Measurements from ENCODE around the gene SPEM3.
"Not testable (repeated sequence)": the region's sequence is repeated elsewhere in the genome, so short reads cannot be mapped to it uniquely, and the experiment has no call there.

Gene SPEM3

DNA sequence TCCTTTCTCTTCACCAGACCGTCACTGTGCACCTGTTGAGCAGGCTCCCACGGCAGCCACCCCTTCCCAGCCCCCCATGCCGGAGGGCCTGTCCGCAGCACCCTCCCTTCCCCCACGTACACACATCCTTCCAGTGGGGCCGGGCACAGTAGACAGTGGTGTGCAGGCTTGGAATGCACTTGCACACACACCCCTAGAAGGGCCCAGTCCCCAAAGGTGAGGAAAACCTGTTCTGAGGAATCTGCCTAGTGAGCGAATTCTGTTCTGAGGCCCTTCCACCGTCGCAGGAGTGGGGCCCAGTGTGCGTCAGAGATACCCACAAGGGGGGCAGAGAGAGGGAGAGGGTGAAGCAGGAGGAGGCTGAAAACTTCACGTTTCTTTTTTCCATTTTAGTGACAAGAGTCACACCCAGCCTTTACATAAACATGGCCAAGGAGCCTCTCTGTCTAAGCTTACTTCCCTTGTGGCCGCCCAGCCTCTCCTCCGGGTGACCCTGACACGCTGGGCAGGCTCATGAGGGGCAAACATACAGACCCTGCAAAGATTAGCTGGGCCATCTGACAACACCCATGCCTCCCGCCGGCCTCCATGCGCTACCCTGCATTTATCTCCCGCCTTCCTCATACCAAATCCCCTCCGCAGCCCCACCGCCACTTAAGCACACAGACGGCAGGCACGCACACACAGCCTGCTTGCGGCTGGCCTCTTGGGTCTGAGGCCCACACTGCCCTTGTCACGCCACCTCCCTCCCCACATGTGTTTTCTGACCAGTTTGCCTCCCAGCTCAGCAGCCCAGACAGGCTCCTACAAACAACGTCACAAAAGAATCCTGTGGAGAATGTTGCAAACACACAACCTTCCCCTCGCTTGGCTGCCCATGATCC is 49.0 kb downstream of the SPEM3 start:
- TF ChIP-seq, protein P1, sequence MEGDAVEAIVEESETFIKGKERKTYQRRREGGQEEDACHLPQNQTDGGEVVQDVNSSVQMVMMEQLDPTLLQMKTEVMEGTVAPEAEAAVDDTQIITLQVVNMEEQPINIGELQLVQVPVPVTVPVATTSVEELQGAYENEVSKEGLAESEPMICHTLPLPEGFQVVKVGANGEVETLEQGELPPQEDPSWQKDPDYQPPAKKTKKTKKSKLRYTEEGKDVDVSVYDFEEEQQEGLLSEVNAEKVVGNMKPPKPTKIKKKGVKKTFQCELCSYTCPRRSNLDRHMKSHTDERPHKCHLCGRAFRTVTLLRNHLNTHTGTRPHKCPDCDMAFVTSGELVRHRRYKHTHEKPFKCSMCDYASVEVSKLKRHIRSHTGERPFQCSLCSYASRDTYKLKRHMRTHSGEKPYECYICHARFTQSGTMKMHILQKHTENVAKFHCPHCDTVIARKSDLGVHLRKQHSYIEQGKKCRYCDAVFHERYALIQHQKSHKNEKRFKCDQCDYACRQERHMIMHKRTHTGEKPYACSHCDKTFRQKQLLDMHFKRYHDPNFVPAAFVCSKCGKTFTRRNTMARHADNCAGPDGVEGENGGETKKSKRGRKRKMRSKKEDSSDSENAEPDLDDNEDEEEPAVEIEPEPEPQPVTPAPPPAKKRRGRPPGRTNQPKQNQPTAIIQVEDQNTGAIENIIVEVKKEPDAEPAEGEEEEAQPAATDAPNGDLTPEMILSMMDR (IDR thresholded peaks at IDR 0.05), result no peak

DNA sequence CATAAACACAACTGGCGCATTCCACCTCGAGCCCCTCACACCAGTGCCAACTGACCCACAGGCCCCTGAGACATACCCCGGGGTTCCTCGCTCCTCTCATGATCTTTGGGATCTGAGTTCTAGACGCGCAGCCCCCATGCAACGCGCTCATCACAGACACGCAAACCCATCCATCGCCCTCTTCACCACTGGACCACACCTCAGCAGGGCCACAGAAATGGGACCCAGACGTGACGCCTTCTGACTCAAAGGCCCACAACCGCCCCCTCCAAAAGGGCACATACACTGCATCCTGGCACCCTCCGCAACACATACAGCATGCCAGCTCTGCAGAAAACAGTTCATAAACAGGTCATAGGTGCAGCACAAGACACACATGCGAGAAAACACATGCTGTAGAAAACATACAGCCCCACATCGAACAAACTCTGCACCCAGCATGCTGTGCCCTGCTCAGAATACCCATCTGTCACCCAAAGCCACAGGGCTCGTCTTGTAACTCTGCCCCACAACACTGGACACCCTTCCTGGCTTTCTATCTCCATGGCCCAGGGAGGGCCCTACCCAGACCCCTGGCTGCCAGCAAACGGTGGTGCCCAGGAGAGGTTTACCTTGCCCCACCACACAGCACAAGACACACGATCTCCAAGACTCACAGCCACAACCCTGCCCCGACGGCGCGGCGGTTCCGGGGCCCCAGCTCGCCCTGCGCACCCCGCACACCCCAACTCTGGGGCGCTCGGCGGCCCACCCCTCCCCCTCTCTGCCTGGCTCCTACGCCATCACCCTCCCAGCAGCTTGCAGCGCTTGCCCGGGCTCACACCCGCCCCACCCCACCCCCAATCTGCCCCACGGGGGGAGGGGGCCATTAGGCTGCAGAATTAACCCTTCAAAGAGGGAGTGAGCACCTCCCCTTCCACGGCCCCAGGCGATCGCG is 49.9 kb downstream of the SPEM3 start:
- TF ChIP-seq, protein P1 (IDR thresholded peaks at IDR 0.05), result no peak

DNA sequence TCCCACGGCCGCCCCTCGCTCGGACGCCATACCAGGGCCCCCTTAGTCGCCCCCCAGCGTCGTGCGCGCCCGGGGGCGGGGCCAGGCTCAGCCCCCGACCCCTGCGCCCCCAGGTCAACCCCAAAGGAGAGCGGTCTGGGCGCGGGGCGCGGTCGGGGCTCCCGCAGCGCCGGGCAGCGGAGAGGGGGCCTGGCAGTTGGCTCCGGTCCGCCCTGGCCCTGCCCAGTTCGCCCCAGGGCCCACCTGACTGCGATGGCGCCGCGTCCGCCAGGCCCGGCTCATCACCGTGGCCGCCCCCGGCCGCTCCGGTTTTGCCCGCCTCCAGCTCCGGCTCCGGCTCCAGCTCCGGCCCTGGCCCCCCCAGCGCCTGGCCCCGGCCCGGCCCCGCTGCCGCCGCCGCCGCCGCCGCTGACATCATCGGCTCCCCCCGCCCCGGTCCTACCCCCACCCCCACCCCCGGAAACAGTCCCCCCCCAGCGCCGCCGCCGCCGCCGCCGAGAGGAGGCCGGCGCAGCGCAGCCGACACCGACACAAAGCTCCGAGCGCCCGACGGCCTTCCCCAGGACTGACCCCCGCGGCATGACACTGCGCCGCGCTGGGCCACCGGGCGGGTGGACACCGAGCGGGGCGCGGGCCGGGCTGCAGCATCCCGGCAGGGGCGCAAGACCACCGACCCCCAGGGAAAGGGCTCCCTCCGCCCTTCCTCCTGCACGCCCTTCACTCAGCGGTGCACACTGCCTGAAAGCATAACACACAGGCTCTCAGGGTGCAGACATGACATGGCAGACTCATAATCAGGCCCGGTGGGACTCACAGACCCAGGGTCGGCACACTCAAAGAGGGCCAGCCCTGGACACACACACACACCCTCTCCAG is 50.8 kb downstream of the SPEM3 start, which contains the start of gene ZBTB4:
Gene ZBTB4 (minus strand): TSS at position 419 of the 876 bp plus-strand sequence. CDS start 12,830 bp downstream, outside the sequence.
- TF ChIP-seq, protein P1 (IDR thresholded peaks at IDR 0.05), result no peak

DNA sequence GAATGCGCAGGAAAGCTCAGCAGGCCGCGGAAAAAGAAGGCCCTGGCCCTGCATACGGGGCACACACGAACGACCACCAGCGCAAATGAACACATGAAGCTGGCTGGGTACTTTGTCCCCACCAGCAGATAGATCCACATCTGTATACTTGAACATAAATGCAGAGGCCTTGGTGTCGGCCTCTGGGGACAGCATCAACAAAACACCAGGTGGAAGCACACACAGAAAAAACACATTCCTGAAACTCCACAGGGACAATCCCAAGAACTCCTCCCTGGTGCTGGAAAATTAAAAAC is 51.4 kb downstream of the SPEM3 start:
- TF ChIP-seq, protein P1 (IDR thresholded peaks at IDR 0.05), result no peak

DNA sequence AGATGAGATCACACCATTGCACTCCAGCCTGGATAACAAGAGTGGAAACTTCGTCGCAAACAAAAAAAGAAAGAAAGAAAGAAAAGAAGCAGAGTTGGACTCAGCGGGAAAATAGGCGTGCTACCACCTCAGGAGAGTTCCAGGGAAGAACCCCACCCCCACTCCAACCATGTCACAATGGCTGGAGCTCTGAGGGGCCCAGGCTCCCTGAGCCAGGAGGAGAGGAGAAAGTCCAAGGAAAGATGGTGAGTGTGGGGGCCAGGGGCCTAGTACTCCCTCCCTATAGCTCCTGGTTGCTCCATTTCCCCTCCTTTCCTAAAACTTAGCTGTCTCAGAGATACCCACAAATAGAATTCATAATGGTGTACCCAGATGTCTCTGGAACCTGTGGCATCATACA is 52.6 kb downstream of the SPEM3 start, which contains the start of gene SLC35G6:
Gene SLC35G6 (plus strand): TSS at position 172 of the 400 bp plus-strand sequence. CDS start 71 bp downstream, at position 243.
- TF ChIP-seq, protein P1 (IDR thresholded peaks at IDR 0.05), result not testable (repeated sequence)

All from LNCAP (cell line).